Measurements from ENCODE around the gene LCOR. TPM values are rescaled to one million over a fixed set of nuclear protein-coding genes. Genes with fewer than 3 reads are reported as not detected.

Gene LCOR
- total RNA-seq, 4 donors from 2014 or later: 47.2 to 86.4 (median 60.0) TPM

DNA sequence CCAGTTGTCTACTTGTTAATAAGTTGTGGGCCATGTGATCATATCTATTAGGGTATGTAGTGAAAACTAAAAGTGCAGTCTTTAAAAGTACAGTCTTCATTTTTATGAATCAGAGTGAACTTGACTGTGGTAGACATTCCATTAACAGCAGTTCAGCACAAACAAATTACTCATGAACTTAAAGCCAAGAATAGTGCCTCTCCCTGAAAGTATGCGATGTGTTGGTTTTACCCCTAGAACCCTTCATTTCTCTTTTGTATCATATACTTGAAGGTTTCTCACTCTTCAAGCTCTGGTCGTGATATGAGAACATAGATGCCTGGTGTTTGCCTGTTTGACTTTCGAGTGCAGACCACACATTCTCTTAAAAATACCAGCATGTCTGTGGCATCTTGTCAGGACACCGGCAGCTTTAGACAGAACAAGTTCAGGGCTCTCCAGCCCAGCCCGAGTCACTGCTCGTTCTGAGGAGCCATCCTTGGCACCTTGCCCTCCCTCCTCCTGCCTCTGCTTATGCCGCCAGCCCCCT lies 159.3 kb downstream of the LCOR start:
- TF ChIP-seq EP300 (IDR thresholded peaks at IDR 0.05; ENCODE audit: low read depth) (no peak), POLR2A (IDR thresholded peaks at IDR 0.05) (no peak), CTCF (IDR thresholded peaks at IDR 0.05) (no peak), POLR2AphosphoS5 (IDR thresholded peaks at IDR 0.05) (no peak)
- DNase-seq: no peak
- intact Hi-C loops (cut with DNase I; ENCODE audit: low total_unique reads) (no loop called here), in situ Hi-C loops (cut with MboI; ENCODE audit: low pct_ligation_motif_present in 1 of 4, low pct_unique_long_range_greater_than_20kb in 1 of 4, low sequenced_read_pairs in 3 of 4) (no loop called here)
- 52 to 59% methylated on average over 6 to 7 of the region's 7 CpGs for WGBS, 2 donors (ENCODE audit: low coverage in 1 of 2)
- Histone ChIP-seq H3K27ac (no peak overlapping the region), H3K4me1 (peaks cover 0 to 6% (median 2%) of the 10 kb centered on the region in 4 donors), H3K4me3 (no peak overlapping the region), H3K36me3 (no peaks in the 10 kb centered on the region), H3K9me3 (no peaks in the 10 kb centered on the region), H3K27me3 (no peaks in the 10 kb centered on the region)

DNA sequence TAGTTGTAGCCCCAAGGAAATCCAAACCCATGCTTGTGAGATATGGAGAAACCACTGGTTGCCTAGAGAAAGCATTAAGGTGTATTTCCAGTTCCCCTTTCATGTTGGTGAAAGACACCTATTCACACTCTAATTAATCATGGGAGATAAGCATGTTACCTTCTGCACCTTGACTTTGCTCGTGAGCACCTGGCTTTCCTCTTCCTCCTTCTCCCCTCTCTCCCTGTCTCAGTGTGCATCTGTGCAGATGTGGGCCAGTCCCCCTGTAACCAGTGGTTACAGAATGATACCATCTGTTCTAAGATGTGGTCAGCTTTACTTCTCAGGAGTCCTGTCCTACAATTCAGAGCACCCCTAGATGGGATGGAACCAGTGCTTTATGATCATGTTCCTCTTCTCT lies 160.6 kb downstream of the LCOR start:
- intact Hi-C loops (cut with DNase I; ENCODE audit: low total_unique reads) (no loop called here), in situ Hi-C loops (cut with MboI; ENCODE audit: low pct_ligation_motif_present in 1 of 4, low pct_unique_long_range_greater_than_20kb in 1 of 4, low sequenced_read_pairs in 3 of 4) (no loop called here)
- Histone ChIP-seq H3K4me1 (peaks cover 0 to 6% (median 2%) of the 10 kb centered on the region in 4 donors), H3K4me3 (no peak overlapping the region), H3K36me3 (no peaks in the 10 kb centered on the region), H3K9me3 (no peaks in the 10 kb centered on the region), H3K27ac (no peak overlapping the region), H3K27me3 (no peaks in the 10 kb centered on the region)
- TF ChIP-seq POLR2AphosphoS5 (IDR thresholded peaks at IDR 0.05): no peak
- TF ChIP-seq POLR2A (IDR thresholded peaks at IDR 0.05): no peak
- no peak for TF ChIP-seq EP300 (IDR thresholded peaks at IDR 0.05; ENCODE audit: low read depth)
- TF ChIP-seq CTCF (IDR thresholded peaks at IDR 0.05): no peak
- DNase-seq: no peak
- WGBS, 2 donors (ENCODE audit: low coverage in 1 of 2): 69 to 80% methylated on average over 1 of the region's 1 CpG

DNA sequence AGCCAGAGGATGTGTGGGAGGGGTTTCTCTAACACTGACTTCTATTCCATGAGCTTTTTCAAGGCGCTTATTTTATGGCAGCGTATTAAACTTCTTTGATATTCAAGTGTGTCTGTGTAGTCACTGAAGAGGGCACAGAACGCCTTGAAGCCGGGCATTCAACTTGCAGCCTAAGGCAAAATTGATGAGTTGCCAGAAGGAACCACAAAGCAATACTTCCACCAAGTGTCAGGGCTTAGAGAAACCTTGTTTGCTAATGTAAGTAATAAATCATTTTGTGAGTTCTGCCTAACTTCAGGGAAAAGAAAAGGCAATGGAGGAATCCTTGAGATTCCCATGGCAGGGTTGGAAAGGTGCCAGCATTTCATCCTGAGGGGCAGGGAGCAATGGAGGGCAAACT lies 163.8 kb downstream of the LCOR start:
- in situ Hi-C loops (cut with MboI; ENCODE audit: low pct_ligation_motif_present in 1 of 4, low pct_unique_long_range_greater_than_20kb in 1 of 4, low sequenced_read_pairs in 3 of 4): no loop called here
- Histone ChIP-seq H3K27ac (no peak overlapping the region), H3K9me3 (no peaks in the 10 kb centered on the region), H3K36me3 (no peaks in the 10 kb centered on the region), H3K27me3 (no peaks in the 10 kb centered on the region), H3K4me3 (no peak overlapping the region), H3K4me1 (peaks cover 0 to 3% (median 0%) of the 10 kb centered on the region in 4 donors)
- DNase-seq: no peak
- intact Hi-C loops (cut with DNase I; ENCODE audit: low total_unique reads): no loop called here
- 76% methylated on average over 4 of the region's 4 CpGs; no CpG with 5 or more reads in 1 of the 2 donors for WGBS, 2 donors (ENCODE audit: low coverage in 1 of 2)
- TF ChIP-seq CTCF (IDR thresholded peaks at IDR 0.05) (no peak), POLR2AphosphoS5 (IDR thresholded peaks at IDR 0.05) (no peak), EP300 (IDR thresholded peaks at IDR 0.05; ENCODE audit: low read depth) (no peak), POLR2A (IDR thresholded peaks at IDR 0.05) (no peak)

DNA sequence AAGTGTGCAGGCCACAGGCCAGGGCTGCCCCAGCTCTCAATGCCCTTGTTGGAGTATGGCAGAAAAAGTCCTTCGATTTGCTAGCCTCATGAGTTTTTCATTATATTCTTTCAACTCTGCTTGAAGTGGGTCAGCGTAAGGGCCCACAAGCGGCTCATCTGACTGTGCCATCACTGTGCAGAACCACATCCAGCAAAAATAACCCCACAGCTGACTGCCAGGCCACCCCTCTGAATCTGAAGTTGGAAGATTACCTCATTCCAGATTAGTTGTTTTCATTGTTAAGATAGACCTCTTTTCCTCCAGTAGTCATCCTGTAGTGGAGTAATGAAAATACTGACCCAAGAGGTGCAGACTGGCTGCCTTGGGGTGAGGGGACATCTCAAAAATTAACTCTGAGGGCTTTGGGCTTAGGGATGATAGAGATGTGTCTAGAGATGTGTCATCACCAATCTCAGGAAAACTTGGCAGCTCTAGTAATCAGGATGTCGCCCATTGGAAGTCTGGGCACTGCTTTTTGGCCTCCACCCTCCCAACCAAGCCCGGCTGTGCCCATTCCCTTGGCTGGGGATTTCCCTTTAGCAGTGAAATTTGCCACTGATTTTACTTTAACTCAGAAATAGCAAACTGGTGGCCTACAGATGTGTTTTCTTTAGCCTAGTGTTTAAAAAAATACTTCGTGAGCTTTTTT lies 164.3 kb downstream of the LCOR start:
- in situ Hi-C loops (cut with MboI; ENCODE audit: low pct_ligation_motif_present in 1 of 4, low pct_unique_long_range_greater_than_20kb in 1 of 4, low sequenced_read_pairs in 3 of 4): no loop called here
- H3K9me3 ChIP-seq: no peaks in the 10 kb centered on the region
- H3K4me1 ChIP-seq: peaks cover 0 to 3% (median 0%) of the 10 kb centered on the region in 4 donors
- TF ChIP-seq POLR2AphosphoS5 (IDR thresholded peaks at IDR 0.05) (no peak), POLR2A (IDR thresholded peaks at IDR 0.05) (no peak), CTCF (IDR thresholded peaks at IDR 0.05) (no peak), EP300 (IDR thresholded peaks at IDR 0.05; ENCODE audit: low read depth) (no peak)
- H3K27me3 ChIP-seq: no peaks in the 10 kb centered on the region
- WGBS, 2 donors (ENCODE audit: low coverage in 1 of 2): 89 to 90% methylated on average over 4 to 6 of the region's 6 CpGs
- intact Hi-C loops (cut with DNase I; ENCODE audit: low total_unique reads): no loop called here
- H3K27ac ChIP-seq: no peak overlapping the region
- no peak for DNase-seq
- H3K4me3 ChIP-seq: no peak overlapping the region
- H3K36me3 ChIP-seq: no peaks in the 10 kb centered on the region
